Measurements from ENCODE around the gene TWIST1.

TWIST1 gene

GRCh38 chr7:19094598-19095352 is 22.7 kb downstream of the TWIST1 start:
- no peak for DNase-seq

- DNase-seq = no peak
Observed at GRCh38 chr7:19094138-19094537, 23.3 kb downstream of the TWIST1 start.

- DNase-seq = no peak
Observed at GRCh38 chr7:19091550-19092200, 25.8 kb downstream of the TWIST1 start.

GRCh38 chr7:19090526-19090925 is 26.9 kb downstream of the TWIST1 start:
- DNase-seq = no peak

- no peak for DNase-seq
Observed at GRCh38 chr7:19089797-19090196, 27.6 kb downstream of the TWIST1 start.

GRCh38 chr7:19089378-19089777 is 28.1 kb downstream of the TWIST1 start:
- DNase-seq = no peak

GRCh38 chr7:19080093-19080492 is 37.3 kb downstream of the TWIST1 start:
- DNase-seq = no peak

GRCh38 chr7:19079066-19079465 is 38.4 kb downstream of the TWIST1 start:
- no peak for DNase-seq

- DNase-seq = no peak
Observed at GRCh38 chr7:19069842-19070241, 47.6 kb downstream of the TWIST1 start.

- DNase-seq = no peak
Observed at GRCh38 chr7:19066170-19066569, 51.3 kb downstream of the TWIST1 start.
